Spleen (tissue), 7 donors: ENCODE measurements around the gene DUOX1.

Experiments used
- CTCF ChIP-seq, 11 experiments: fragments of 200-600 bp in 7 of 11; fragments of 450-650 bp in 4 of 11; sonication (generic) in 4 of 11; IDR thresholded peaks in 8 of 11; conservative IDR thresholded peaks in 3 of 11; 1 replicate in 7 of 11; 2 replicates in 4 of 11; pipeline versions ENCODE4 v1.4.0 to v1.8.0; 2016 to 2021; ENCODE audit warnings: antibody characterized with exemption in 11 of 11, inconsistent platforms in 4 of 11, mild to moderate bottlenecking in 1 of 11
- POLR2AphosphoS5 ChIP-seq, 3 donors: sonication (generic); formaldehyde crosslinking; IDR thresholded peaks; one replicate each; pipeline ENCODE4 v1.5.1; 2017; ENCODE audit warnings: antibody characterized with exemption in 3 of 3
- donor health status: DM: no; HTN: no; CAD: no; lungs with moderate emphysema.
- donor health status: DM: no; HTN: no; CAD: no.
- donor health status: DM: no; HTN: no; CAD: no.

- no peak for TF ChIP-seq POLR2AphosphoS5 (IDR thresholded peaks at IDR 0.05)
- no peak for TF ChIP-seq CTCF (IDR thresholded peaks at IDR 0.05 in 8 of 11, conservative IDR thresholded peaks at IDR 0.05 in 3 of 11)
These were observed 73.4 kb downstream of the DUOX1 start for GRCh38 chr15:45203182-45203581.
